GM19324 (cell line): Measurements from ENCODE around the gene SNTG2.

Experiments used
- ATAC-seq: cut with Tn5 transposase; IDR thresholded peaks from one replicate; pipeline ENCODE4 v1.9.1; 2021; ENCODE audit warnings: mild to moderate bottlenecking, moderate library complexity; ENCODE audit not compliant: unreplicated experiment, low FRiP score

The SNTG2 gene

GRCh38 chr2:951224-952006 is 766 bp downstream of the SNTG2 start:
- ATAC-seq: no peak

GRCh38 chr2:953408-953807 is 2.8 kb downstream of the SNTG2 start:
- no peak for ATAC-seq

DNA sequence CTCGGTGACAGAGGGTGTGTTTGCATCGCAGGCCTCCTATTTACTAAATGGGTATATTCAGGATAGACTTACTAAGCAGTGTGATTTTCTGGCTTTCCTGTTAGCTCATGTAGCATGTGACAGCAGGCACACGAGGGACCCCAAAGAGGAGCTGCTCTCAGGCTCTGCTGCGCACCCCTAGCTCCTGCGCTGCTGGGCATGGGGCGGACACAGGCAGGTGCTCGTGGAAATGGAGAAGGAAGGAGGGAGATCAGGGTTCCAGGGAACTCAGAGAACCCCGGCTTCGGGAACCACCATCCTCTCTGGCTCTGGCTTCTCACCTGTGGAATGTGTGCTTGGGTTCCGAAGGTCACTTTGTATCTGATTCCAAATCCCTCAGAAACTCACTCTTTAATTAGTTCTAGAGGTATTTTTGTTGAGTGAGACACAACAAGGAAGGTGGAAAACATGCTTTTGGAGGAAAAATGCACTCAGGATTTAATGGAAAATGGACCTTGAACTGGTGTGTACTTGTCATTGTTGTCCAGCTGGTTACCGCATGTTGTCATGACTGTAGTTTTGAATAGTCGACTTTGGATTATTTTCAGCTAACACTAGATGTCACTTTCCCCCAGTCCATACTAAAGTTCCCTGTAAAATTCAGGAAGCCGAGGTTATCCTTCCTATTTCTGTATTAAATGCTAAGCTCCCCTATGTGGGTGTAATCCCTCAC is 3.5 kb downstream of the SNTG2 start:
- ATAC-seq: no peak

- no peak for ATAC-seq
These were observed 4.0 kb downstream of the SNTG2 start for GRCh38 chr2:954687-955000.

DNA sequence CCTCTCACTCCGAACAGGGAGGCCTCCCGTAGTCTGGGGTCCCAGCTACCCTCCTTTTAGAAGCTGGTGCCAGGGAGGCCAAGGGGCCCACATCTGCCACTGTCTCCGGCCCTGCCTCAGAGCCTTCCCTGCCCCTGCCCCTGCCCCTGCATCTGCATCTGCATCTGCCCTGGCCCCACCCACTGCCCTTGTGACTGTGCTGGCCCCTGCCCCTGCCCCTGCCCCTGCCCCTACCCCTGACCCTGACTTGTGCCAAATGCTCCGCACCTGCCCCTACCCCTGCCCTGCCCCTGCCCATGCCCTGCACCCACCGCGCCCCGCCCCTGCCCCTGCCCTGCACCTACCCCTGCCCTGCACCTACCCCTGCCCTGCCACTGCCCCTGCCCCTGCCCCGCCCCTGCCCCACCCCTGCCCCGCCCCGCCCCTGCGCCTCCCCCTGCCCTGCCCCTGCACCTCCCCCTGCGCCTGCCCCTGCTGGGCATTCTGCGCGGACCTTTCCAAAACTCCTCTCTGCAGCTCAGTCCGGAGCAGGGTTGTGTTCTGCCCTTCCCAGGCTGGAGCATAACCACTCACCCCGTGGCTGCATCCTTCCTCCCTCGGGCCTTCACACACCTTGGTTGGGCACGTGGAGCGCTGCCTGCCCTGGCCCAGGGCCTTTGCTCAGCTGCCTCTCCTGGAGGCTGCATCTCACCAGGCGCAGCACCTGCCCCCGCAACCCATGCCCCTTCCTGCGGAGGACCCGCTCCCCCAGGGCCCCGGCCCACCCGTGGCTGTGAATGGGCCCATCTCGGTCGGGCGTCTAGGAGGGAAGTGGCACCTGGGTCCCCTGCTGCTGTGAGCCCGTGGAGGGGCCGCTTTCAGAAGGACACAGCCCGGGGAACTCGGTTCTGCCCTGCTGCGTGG is 5.4 kb downstream of the SNTG2 start:
- no peak for ATAC-seq

GRCh38 chr2:959457-959856 is 8.8 kb downstream of the SNTG2 start:
- ATAC-seq: no peak

GRCh38 chr2:960061-960736 is 9.6 kb downstream of the SNTG2 start:
- no peak for ATAC-seq

- ATAC-seq: no peak
These were observed 11.1 kb downstream of the SNTG2 start for GRCh38 chr2:961786-962185.

DNA sequence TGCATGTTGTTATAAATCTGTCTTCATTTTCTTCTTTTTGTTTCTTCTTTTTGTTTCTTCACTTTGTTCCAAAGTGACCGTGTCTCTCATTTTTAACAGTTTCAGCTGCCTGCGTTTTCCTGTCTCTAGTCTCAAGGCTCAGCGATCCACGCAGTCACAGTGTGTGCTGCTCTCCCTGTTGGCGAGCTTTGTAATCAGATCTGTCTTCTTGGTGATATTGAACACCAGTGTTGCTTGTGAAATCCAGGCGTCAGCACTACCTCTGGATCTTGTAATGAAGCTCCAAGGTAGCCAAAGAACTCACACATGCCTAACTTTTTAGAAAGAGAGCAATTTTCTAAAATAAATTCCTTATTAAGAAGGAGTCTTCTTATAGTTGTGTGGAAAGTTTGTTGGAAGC is 13.2 kb downstream of the SNTG2 start:
- ATAC-seq: no peak

- ATAC-seq: no peak
These were observed 13.9 kb downstream of the SNTG2 start for GRCh38 chr2:964562-964961.

- no peak for ATAC-seq
These were observed 15.0 kb downstream of the SNTG2 start for GRCh38 chr2:965640-966147.

DNA sequence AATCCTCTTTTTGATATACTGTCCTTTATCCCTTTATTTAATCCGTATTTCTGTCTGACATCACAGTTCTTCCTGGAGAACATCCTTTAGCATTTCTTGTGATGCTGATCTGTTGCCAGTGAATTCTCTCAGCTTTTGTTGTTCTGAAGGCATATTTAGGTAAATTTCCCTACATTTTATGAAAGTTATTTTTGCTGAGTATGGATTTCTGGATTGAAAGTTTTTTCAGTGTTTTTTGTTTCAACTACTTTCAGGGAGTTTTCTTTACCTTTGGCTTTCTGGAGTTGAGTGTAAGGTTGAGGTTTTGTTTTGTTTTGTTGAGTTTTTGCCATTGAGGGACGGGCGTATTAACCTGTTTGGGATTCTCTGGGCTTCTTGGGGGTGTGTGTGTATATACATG is 22.5 kb downstream of the SNTG2 start:
- ATAC-seq: no peak

DNA sequence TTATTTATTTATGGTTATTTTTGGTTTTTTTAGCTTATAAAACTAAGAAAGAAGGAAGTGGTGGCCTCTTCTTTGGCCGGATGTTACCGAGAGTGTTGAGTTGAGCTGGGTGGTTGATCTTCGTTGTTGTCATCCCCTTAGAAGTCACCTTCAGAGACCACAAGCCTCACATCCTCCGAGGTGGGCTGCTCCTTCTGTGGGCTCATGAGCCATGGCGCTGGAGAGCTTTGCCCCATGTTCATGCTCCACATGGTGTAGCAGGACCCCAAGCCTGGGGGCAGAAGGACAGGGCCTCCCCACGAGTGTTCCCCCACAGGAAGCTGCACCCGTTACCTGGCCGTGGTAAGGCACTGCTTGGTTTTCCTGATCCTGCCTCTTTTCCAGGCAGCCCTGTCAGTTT is 23.4 kb downstream of the SNTG2 start:
- no peak for ATAC-seq

DNA sequence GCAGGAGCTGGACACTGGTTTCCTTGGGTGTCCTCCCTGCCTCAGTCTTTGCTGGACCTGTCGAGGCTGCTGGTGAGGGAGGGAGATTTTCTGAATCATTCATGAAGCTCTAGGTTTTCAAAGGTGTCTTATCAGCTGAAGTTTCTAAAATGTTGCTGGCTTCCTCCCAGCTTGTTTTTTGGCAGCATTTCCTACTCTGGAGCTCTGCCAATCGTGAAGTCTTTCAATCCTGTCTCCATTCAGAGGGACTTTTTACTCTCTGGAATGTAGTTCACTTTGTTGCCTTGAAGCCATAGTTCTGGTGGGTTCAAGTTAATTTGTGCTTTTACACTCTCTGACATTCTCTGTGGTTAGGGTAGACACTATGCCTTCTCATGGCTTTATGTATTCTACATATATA is 23.9 kb downstream of the SNTG2 start:
- no peak for ATAC-seq

DNA sequence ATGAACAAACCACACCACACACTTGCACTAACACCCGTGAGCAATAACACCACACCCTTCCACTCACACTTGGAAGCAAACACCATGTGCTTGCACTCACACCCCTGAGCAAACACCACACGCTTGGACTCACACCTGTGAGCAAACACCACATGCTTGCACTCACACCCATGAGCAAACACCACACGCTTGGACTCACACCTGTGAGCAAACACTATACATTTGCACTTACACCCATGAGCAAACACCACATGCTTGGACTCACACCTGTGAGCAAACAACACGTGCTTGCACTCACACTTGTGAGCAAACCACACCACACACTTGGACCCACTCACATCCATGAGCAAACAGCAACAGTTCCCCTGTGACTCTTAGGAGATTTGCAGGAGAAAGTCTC is 24.4 kb downstream of the SNTG2 start:
- ATAC-seq: no peak

- no peak for ATAC-seq
These were observed 28.6 kb downstream of the SNTG2 start for GRCh38 chr2:979069-979928.

DNA sequence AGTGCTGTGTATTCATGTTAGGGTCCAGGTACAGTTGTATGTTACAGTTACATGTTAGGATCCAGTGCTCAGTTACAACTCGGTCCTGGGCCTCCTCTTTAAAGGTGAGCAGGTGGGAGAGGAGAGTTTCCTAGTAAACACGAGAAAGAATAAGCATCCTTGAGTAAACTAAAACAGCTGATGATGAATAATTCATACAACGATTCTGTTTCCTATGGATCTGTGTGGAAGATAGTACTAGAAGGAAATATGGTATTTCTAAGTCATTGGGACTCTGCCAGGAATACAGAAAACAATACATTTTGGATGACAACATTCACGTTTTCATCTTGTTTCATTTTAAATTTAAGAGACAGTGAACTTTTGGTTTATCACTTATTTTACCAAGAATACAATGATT is 29.5 kb downstream of the SNTG2 start:
- ATAC-seq: no peak

- ATAC-seq: no peak
These were observed 30.6 kb downstream of the SNTG2 start for GRCh38 chr2:981258-981657.

- ATAC-seq: no peak
These were observed 31.1 kb downstream of the SNTG2 start for GRCh38 chr2:981759-982158.
